ENCODE measurements around the gene ZNF35.

GRCh38 chr3:44659015-44659414 lies 10.5 kb downstream of the ZNF35 start:
- TF ChIP-seq TCF7 (IDR thresholded peaks at IDR 0.05; ENCODE audit: borderline replicate concordance) (no peak), POLR2A (IDR thresholded peaks at IDR 0.05; ENCODE audit: low read depth, low read length) (no peak), POLR2AphosphoS5 (IDR thresholded peaks at IDR 0.05; ENCODE audit: low read length) (no peak), ZBTB33 (IDR thresholded peaks at IDR 0.05) (no peak), ZZZ3 (IDR thresholded peaks at IDR 0.05; ENCODE audit: control insufficient read depth, insufficient read length, low read depth) (no peak), ZSCAN29 (IDR thresholded peaks at IDR 0.05) (no peak), CHD4 (IDR thresholded peaks at IDR 0.05) (no peak), TAF1 (IDR thresholded peaks at IDR 0.05; ENCODE audit: borderline replicate concordance, low read depth, low read length) (no peak)
